DND-41 (cell line): ENCODE measurements around the gene CNST.
"Not testable (repeated sequence)": the region's sequence is repeated elsewhere in the genome, so short reads cannot be mapped to it uniquely, and the experiment has no call there.

Source experiments
- EZH2 ChIP-seq: IDR thresholded peaks from 3 replicates; pipeline ENCODE4 v1.6.1; 2012; ENCODE audit warnings: borderline replicate concordance, low read depth, mild to moderate bottlenecking, moderate library complexity, low read length, inconsistent platforms; ENCODE audit not compliant: severe bottlenecking
- TF ChIP-seq, protein P1 (sequence below): IDR thresholded peaks from 2 replicates; pipeline ENCODE4 v1.5.1; 2012; ENCODE audit warnings: borderline replicate concordance, low read length, moderate library complexity, mild to moderate bottlenecking; ENCODE audit not compliant: poor library complexity, severe bottlenecking; ENCODE audit errors: extremely low read depth

- TF ChIP-seq, protein P1, sequence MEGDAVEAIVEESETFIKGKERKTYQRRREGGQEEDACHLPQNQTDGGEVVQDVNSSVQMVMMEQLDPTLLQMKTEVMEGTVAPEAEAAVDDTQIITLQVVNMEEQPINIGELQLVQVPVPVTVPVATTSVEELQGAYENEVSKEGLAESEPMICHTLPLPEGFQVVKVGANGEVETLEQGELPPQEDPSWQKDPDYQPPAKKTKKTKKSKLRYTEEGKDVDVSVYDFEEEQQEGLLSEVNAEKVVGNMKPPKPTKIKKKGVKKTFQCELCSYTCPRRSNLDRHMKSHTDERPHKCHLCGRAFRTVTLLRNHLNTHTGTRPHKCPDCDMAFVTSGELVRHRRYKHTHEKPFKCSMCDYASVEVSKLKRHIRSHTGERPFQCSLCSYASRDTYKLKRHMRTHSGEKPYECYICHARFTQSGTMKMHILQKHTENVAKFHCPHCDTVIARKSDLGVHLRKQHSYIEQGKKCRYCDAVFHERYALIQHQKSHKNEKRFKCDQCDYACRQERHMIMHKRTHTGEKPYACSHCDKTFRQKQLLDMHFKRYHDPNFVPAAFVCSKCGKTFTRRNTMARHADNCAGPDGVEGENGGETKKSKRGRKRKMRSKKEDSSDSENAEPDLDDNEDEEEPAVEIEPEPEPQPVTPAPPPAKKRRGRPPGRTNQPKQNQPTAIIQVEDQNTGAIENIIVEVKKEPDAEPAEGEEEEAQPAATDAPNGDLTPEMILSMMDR, result not testable (repeated sequence)
- TF ChIP-seq EZH2, result not testable (repeated sequence)
Measured at GRCh38 chr1:246712428-246712827, 146.2 kb downstream of the CNST start.
